Activated CD8-positive, alpha-beta memory T cell treated with anti-CD3 and anti-CD28 coated beads for 4 hours (primary cell): ENCODE results near the gene AAK1.
"Not testable (repeated sequence)": the region's sequence is repeated elsewhere in the genome, so short reads cannot be mapped to it uniquely, and the experiment has no call there.

Experiments used
- DNase-seq, 2 donors: peaks; one replicate each; pipeline ENCODE4 v3.0.0-alpha.2; 2020; ENCODE audit warnings: low read depth in 2 of 2

The AAK1 gene

GRCh38 chr2:69453475-69454129 is 189.9 kb downstream of the AAK1 start:
- DNase-seq, result no peak

GRCh38 chr2:69452687-69453086 is 190.9 kb downstream of the AAK1 start:
- no peak for DNase-seq

- no peak for DNase-seq
Measured at GRCh38 chr2:69450735-69451416, 192.7 kb downstream of the AAK1 start.

- no peak for DNase-seq
Measured at GRCh38 chr2:69449906-69450305, 193.6 kb downstream of the AAK1 start.

GRCh38 chr2:69443673-69444072 is 199.9 kb downstream of the AAK1 start:
- not testable (repeated sequence) for DNase-seq

GRCh38 chr2:69439499-69439898 is 204.0 kb downstream of the AAK1 start:
- DNase-seq, result not testable (repeated sequence)

- no peak for DNase-seq
Measured at GRCh38 chr2:69438580-69438979, 205.0 kb downstream of the AAK1 start.

- no peak for DNase-seq
Measured at GRCh38 chr2:69437751-69438154, 205.8 kb downstream of the AAK1 start.

GRCh38 chr2:69436938-69437750 is 206.4 kb downstream of the AAK1 start, which contains the start of gene NFU1:
Gene NFU1, minus strand, starts transcription at chr2:69437435. Its CDS starts 13 bp downstream, at chr2:69437422.
- DNase-seq, result peak; percentile 73

GRCh38 chr2:69436596-69436937 is 207.0 kb downstream of the AAK1 start:
- DNase-seq, result no peak

GRCh38 chr2:69434753-69435152 is 208.8 kb downstream of the AAK1 start:
- no peak for DNase-seq

GRCh38 chr2:69429491-69430183 is 213.9 kb downstream of the AAK1 start:
- no peak for DNase-seq

GRCh38 chr2:69428981-69429380 is 214.6 kb downstream of the AAK1 start:
- DNase-seq, result no peak

GRCh38 chr2:69424419-69424818 is 219.1 kb downstream of the AAK1 start:
- no peak for DNase-seq

- no peak for DNase-seq
Measured at GRCh38 chr2:69422198-69422597, 221.3 kb downstream of the AAK1 start.

- DNase-seq, result not testable (repeated sequence)
Measured at GRCh38 chr2:69419111-69419510, 224.4 kb downstream of the AAK1 start.

- DNase-seq, result no peak
Measured at GRCh38 chr2:69416147-69416546, 227.4 kb downstream of the AAK1 start.
